ENCODE results near the gene BMP6. TPM values are rescaled to one million over a fixed set of nuclear protein-coding genes. Genes with fewer than 3 reads are reported as not detected.

Gene BMP6
- polyA plus RNA-seq, 1 donor from 2014 or later = 2.4 TPM

- no peaks in the 10 kb centered on the region for H3K9me3 ChIP-seq (ENCODE audit: low read length)
- H3K9me2 ChIP-seq (ENCODE audit: insufficient read depth, low read length) = no peaks in the 10 kb centered on the region
- no peak overlapping the region for H2AFZ ChIP-seq (ENCODE audit: low read depth, low read length)
- H3K4me3 ChIP-seq (ENCODE audit: low read length) = no peak overlapping the region
- no peaks in the 10 kb centered on the region for H3K36me3 ChIP-seq (ENCODE audit: insufficient read depth, low read length)
- no peaks in the 10 kb centered on the region for H3K79me2 ChIP-seq (replicated peaks; ENCODE audit: insufficient read depth, low read length)
- H3K4me2 ChIP-seq (ENCODE audit: low read length) = no peak overlapping the region
- H3F3A ChIP-seq (ENCODE audit: insufficient read depth, low read length, poor library complexity, severe bottlenecking) = no peaks in the 10 kb centered on the region
- H4K20me1 ChIP-seq (ENCODE audit: insufficient read depth) = no peaks in the 10 kb centered on the region
- H3K27me3 ChIP-seq (ENCODE audit: insufficient read depth, low read depth, low read length) = no peaks in the 10 kb centered on the region
- no peak for TF ChIP-seq EZH2 (IDR thresholded peaks at IDR 0.05; ENCODE audit: borderline replicate concordance, insufficient read depth, low read length, poor library complexity, severe bottlenecking)
- no peak for TF ChIP-seq TAF1 (IDR thresholded peaks at IDR 0.05; ENCODE audit: low read depth)
- TF ChIP-seq POLR2AphosphoS5 (IDR thresholded peaks at IDR 0.05) = no peak
- no peak for TF ChIP-seq MXI1 (conservative IDR thresholded peaks at IDR 0.05; ENCODE audit: poor library complexity, severe bottlenecking)
- no peak for TF ChIP-seq EP300 (conservative IDR thresholded peaks at IDR 0.05; ENCODE audit: poor library complexity, severe bottlenecking)
- TF ChIP-seq, protein P1, sequence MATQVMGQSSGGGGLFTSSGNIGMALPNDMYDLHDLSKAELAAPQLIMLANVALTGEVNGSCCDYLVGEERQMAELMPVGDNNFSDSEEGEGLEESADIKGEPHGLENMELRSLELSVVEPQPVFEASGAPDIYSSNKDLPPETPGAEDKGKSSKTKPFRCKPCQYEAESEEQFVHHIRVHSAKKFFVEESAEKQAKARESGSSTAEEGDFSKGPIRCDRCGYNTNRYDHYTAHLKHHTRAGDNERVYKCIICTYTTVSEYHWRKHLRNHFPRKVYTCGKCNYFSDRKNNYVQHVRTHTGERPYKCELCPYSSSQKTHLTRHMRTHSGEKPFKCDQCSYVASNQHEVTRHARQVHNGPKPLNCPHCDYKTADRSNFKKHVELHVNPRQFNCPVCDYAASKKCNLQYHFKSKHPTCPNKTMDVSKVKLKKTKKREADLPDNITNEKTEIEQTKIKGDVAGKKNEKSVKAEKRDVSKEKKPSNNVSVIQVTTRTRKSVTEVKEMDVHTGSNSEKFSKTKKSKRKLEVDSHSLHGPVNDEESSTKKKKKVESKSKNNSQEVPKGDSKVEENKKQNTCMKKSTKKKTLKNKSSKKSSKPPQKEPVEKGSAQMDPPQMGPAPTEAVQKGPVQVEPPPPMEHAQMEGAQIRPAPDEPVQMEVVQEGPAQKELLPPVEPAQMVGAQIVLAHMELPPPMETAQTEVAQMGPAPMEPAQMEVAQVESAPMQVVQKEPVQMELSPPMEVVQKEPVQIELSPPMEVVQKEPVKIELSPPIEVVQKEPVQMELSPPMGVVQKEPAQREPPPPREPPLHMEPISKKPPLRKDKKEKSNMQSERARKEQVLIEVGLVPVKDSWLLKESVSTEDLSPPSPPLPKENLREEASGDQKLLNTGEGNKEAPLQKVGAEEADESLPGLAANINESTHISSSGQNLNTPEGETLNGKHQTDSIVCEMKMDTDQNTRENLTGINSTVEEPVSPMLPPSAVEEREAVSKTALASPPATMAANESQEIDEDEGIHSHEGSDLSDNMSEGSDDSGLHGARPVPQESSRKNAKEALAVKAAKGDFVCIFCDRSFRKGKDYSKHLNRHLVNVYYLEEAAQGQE (IDR thresholded peaks at IDR 0.05; ENCODE audit: borderline replicate concordance) = no peak
- TF ChIP-seq RAD21 (conservative IDR thresholded peaks at IDR 0.05) = no peak
- TF ChIP-seq SMC3 (conservative IDR thresholded peaks at IDR 0.05; ENCODE audit: poor library complexity) = no peak
- TF ChIP-seq, protein P2, sequence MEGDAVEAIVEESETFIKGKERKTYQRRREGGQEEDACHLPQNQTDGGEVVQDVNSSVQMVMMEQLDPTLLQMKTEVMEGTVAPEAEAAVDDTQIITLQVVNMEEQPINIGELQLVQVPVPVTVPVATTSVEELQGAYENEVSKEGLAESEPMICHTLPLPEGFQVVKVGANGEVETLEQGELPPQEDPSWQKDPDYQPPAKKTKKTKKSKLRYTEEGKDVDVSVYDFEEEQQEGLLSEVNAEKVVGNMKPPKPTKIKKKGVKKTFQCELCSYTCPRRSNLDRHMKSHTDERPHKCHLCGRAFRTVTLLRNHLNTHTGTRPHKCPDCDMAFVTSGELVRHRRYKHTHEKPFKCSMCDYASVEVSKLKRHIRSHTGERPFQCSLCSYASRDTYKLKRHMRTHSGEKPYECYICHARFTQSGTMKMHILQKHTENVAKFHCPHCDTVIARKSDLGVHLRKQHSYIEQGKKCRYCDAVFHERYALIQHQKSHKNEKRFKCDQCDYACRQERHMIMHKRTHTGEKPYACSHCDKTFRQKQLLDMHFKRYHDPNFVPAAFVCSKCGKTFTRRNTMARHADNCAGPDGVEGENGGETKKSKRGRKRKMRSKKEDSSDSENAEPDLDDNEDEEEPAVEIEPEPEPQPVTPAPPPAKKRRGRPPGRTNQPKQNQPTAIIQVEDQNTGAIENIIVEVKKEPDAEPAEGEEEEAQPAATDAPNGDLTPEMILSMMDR (IDR thresholded peaks at IDR 0.05; ENCODE audit: poor library complexity, severe bottlenecking) = no peak
- no peak overlapping the region for H3K27ac ChIP-seq (ENCODE audit: low read length)
- no peak overlapping the region for H3K9ac ChIP-seq (ENCODE audit: low read length)
Measured at GRCh38 chr6:7787731-7788130, 61.8 kb downstream of the BMP6 start.

DNA sequence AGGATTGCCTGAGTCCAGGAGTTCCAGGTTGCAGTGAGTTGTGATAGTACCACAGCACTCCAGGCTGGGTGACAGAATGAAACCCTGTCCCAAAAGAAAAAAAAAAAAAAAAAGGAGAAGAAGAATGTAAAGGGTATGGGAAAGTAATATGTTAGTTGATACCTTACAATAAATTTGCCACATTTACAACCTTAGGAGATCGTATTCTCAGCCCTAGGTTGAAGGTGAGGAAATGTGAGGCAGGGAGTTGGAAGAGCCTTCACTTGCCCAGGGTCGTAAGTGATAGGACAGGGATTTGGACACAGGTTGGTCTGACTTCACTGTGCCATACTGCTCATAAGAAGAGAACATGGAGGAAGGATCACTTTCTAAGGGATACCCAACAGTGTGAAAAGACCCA lies 68.6 kb downstream of the BMP6 start:
- no peak for TF ChIP-seq MXI1 (conservative IDR thresholded peaks at IDR 0.05; ENCODE audit: poor library complexity, severe bottlenecking)
- no peak for TF ChIP-seq EP300 (conservative IDR thresholded peaks at IDR 0.05; ENCODE audit: poor library complexity, severe bottlenecking)
- TF ChIP-seq SMC3 (conservative IDR thresholded peaks at IDR 0.05; ENCODE audit: poor library complexity) = no peak
- TF ChIP-seq POLR2AphosphoS5 (IDR thresholded peaks at IDR 0.05) = no peak
- TF ChIP-seq TAF1 (IDR thresholded peaks at IDR 0.05; ENCODE audit: low read depth) = no peak
- no peak for TF ChIP-seq EZH2 (IDR thresholded peaks at IDR 0.05; ENCODE audit: borderline replicate concordance, insufficient read depth, low read length, poor library complexity, severe bottlenecking)

More for the DNA sequence above, 68.6 kb downstream of the BMP6 start:
- Histone ChIP-seq H3K79me2 (replicated peaks; ENCODE audit: insufficient read depth, low read length) (no peaks in the 10 kb centered on the region), H2AFZ (ENCODE audit: low read depth, low read length) (no peak overlapping the region), H3F3A (ENCODE audit: insufficient read depth, low read length, poor library complexity, severe bottlenecking) (no peaks in the 10 kb centered on the region), H4K20me1 (ENCODE audit: insufficient read depth) (no peaks in the 10 kb centered on the region), H3K27ac (ENCODE audit: low read length) (no peak overlapping the region), H3K4me2 (ENCODE audit: low read length) (no peak overlapping the region), H3K27me3 (ENCODE audit: insufficient read depth, low read depth, low read length) (no peaks in the 10 kb centered on the region), H3K4me3 (ENCODE audit: low read length) (no peak overlapping the region), H3K9me2 (ENCODE audit: insufficient read depth, low read length) (no peaks in the 10 kb centered on the region), H3K9ac (ENCODE audit: low read length) (no peak overlapping the region), H3K9me3 (ENCODE audit: low read length) (no peaks in the 10 kb centered on the region), H3K36me3 (ENCODE audit: insufficient read depth, low read length) (no peaks in the 10 kb centered on the region)

Data from neural cell (in vitro differentiated cells).